HG03469 (cell line): ENCODE measurements around the gene WNT7A.

Source experiments
- ATAC-seq: cut with Tn5 transposase; IDR thresholded peaks from one replicate; pipeline ENCODE4 v1.9.1; 2021; ENCODE audit warnings: mild to moderate bottlenecking, moderate library complexity, moderate number of reproducible peaks; ENCODE audit not compliant: unreplicated experiment

Gene WNT7A

DNA sequence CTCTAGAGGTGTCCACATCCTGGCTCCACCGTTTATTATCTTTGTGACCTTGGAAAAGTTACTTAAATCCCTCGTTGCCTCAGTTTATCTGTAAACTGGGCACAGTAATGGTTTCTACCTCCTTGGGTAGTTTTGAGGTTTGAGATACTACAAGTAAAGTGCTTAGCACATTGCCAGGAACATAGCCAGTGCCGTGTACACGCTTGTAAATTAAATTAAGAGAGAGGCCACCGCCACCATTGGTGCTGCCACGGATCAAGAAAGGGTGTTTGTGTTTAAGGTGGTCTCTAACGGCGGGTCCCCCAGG is 5.8 kb upstream of the WNT7A start:
- no peak for ATAC-seq

DNA sequence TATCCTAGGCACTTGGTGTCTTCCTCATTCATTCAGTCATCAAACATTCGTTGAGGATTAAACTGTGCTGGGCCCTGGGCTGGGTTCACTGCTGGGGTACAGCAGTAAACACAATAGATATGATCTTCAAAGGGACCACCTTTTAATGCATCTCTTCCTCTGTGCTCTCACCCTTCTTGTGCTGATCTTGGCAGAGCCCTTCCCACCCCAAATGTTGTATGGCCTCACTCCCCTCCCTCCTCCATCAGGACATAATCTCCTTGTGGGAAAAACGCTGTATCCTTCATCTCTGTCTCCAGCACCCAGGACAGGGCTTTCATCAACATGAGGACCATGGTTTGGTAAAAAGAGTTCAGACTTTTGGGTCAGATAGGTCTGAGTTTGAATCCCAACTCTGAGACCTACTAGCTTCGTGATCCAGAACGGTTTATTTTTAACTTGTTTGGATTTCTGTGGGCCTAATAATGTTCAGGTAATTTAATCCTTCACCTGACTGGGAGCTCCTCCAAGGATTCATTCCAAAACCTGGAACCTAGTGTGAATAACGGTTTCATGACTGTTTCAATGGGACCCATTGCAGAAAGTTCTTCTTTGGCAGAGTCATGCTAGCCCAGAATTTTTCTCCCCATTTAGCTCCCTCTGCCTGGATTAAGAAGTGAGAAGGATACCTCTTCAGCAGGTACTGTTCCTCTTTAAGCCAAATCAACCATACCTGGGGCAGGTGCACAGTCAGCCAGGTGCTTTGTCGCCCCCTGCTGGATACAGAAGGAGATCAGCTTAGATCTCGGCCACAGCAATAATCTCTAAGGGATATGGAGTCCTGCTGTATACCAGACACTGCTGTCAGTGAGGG is 5.2 kb upstream of the WNT7A start:
- ATAC-seq: no peak

- no peak for ATAC-seq
Measured at GRCh38 chr3:13883681-13884080, 3.8 kb upstream of the WNT7A start.

DNA sequence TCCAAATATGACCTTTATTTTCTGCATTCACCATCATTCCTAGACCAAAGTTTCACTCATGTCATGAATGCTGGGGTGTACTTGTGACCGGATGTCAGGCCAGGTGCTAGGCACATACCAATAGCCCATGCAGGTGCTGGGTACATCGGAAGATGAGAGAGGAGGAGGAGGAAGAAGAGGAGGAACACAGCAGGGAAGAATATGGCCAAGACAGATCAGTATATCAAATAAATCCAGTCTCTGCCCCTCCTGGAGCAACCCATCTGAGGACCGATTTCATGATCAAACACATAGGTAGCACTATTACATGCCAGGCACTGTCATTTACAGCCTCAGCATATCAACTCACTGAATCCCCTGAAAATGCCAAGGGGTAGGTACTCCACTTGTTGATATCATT is 3.0 kb upstream of the WNT7A start:
- ATAC-seq: no peak

DNA sequence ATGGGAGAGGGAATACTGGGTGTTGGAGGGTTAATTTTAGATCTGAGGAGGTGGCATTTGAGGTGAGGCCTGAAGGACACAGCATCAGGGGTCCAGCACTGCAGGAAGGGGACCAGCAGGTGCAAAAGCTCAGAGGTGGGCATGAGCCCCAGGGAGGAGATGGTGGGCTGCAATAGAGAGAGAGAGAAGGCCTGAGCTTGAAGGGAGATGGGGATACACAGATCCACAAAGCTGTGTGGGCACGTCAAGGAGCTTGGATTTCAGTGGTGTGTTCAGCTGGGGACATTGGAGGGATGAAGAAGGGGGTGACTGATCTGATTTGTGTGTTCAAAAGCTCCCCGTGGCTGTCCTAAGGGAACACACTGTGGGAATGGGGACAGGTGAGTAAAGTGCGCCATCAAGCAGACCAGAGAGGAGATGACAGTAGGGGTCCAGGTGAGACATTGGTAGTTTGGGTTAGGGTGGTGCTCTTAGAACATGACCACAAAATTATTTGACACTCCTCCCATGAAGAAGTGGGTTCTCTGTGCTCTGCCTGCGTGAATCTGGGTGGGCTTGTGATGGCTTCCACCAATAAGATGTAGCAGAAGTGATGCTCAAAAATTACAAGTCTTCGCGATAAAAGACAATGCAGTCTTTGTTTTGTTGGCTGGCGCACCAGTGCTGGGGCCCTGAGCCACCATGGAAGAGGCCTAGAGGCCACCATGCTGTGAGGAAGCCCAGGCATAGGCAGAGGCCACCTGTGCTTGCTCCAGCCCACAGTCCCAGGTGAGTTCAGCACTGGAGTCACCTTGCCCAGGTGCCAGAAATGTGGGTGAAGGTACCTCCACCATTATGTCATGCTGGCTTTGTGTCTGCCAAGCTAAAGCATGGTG is 1.9 kb upstream of the WNT7A start:
- ATAC-seq: no peak

GRCh38 chr3:13880811-13881156 is 913 bp upstream of the WNT7A start:
- no peak for ATAC-seq

DNA sequence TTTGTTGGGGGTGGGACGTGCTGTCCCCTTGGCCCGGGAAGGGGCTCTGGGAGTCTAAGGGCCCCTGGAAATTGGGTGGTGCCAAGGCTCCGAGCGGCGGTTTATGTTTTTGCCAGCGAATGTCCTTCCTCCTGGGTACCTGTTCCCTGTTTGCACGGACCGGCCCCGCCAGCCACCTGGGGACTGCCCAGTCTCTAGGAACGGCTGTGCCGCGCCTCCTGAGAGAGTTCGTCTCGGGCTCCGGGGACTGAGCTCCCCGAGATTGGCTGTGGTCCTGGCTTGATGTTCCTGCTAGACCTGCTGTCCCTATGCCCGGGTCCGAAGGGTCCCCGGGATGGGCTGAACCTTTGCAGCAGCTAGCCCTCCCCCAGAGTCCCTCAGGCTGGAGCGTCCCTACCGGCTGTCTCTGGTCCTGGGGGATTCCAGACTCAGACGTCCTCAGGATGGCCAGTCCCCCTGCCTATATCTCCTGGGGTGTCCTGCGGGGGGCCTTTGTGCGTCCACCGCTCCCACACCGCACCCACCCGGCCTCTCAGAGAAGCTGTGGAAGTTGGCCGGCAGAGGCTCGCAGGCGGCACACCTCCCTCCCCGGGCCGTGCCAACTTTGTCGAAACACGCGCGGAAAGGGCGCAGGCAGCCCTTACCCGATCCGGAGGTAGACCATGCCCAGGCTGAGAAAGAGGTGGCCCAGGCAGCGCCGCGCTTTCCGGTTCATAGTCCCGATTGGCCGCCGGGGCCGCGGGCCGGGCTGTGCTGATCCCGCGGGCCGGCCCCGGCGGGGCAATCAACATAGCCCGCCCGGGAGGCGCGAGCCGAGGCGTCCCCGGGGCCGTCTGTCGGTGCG is 547 bp downstream of the WNT7A start:
- no peak for ATAC-seq

DNA sequence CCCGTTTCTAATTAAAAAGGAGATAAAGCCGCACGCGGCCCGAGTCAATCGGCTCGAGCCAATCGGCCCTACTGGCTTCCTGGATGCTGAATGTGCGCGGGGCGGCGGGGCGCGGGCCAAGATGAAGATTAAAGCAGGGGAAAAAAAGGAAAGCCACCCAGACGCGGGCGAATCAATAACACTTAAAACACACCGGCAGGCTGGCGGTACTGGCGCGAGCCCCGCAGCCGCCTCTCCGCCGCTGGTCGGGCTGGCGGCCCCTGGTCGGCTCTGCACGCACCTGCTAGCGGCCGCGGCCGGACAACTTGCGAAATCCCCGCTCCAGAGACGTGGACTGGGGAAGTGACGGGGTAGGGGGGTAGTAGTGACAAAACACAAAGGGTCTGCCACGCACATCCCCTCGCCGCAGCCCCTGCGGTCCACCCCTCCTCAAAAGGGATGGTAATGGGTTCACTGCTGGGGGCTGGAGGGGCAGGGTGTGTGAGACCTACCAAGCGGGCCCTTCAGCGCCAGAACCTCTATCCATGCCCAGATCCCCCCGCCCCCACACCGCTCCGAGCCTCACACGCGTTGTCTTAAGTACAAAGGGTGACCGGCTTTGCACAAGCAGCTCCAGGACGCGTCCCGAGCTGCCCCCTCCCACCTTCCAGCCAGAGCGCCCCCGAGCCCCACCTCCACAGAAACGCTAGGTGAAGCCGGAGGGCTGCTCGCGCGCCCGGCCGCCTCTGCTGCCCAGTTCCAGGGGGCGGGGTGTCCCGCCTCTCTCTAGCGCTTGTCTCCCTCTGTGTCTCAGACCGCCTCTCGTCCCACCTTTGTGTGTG is 1.4 kb downstream of the WNT7A start:
- ATAC-seq: no peak

- ATAC-seq: no peak
Measured at GRCh38 chr3:13877911-13878280, 2.0 kb downstream of the WNT7A start.

GRCh38 chr3:13876451-13877100 is 3.3 kb downstream of the WNT7A start:
- no peak for ATAC-seq

DNA sequence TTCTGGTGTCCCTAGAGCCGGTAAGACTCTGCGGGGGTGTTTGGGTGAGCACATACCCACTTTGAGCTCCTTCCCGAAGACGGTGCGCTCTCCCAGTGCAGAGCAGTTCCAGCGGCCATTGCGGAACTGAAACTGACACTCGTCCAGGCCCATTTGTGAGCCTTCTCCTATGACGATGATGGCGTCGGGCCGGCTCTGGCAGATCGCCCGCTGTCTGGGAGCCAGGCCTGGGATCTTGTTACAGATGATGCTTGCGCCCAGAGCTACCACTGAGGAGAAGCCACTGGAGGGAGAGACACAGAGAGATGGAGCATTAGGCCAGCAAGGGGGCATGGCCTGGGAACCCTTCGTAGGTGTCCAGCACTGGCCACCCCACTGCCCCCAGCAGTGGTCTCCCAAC is 5.0 kb downstream of the WNT7A start:
- no peak for ATAC-seq

DNA sequence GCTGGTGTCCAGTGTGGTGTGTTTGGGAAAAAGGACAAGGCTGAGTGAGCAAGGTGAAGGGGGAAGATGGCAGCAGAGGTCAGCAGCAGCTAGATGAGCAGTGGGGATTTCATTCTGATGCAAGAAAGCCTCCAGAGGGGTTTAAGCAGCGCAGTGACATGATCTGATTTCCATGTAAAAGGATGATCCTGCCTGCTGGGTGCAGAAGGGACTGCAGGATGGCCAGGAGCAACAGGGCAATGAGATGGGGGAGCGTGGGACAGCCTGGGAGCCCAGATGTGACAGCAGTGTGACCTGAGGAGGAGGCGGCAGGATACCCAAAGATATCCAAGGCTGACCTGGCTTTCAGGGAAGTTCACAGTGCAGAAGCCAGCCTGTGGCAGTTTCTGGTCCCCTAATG is 6.1 kb downstream of the WNT7A start:
- no peak for ATAC-seq

- no peak for ATAC-seq
Measured at GRCh38 chr3:13872451-13872850, 7.4 kb downstream of the WNT7A start.

- no peak for ATAC-seq
Measured at GRCh38 chr3:13871791-13872190, 8.1 kb downstream of the WNT7A start.

GRCh38 chr3:13870902-13871301 is 9.0 kb downstream of the WNT7A start:
- ATAC-seq: no peak

DNA sequence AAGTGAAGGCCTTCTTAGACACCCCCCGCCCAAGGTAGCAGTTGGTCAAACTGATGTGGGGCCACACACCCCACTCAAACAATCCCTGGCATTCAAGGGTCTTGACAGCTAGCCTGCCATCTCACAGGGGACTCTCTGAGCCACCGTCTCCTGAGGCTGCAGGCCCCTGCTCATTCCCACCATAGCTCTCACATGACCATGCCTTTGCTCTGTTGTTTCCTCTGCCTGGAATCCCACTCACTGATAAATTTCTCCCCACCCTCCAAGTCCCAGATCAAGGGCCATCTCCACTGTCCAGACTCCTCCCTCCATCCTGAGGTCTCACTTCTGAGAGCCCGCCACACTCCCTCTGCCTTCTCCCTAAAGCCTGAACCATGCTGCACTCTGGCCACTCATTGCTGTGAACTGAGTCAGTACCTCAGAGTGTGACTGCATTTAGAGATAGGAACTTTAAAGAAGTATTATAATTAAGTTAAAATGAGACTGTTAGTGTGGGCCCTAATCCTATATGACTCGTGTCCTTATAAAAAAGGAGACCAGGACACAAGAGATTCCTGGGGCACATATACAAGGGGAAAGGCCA is 10.0 kb downstream of the WNT7A start:
- ATAC-seq: no peak

DNA sequence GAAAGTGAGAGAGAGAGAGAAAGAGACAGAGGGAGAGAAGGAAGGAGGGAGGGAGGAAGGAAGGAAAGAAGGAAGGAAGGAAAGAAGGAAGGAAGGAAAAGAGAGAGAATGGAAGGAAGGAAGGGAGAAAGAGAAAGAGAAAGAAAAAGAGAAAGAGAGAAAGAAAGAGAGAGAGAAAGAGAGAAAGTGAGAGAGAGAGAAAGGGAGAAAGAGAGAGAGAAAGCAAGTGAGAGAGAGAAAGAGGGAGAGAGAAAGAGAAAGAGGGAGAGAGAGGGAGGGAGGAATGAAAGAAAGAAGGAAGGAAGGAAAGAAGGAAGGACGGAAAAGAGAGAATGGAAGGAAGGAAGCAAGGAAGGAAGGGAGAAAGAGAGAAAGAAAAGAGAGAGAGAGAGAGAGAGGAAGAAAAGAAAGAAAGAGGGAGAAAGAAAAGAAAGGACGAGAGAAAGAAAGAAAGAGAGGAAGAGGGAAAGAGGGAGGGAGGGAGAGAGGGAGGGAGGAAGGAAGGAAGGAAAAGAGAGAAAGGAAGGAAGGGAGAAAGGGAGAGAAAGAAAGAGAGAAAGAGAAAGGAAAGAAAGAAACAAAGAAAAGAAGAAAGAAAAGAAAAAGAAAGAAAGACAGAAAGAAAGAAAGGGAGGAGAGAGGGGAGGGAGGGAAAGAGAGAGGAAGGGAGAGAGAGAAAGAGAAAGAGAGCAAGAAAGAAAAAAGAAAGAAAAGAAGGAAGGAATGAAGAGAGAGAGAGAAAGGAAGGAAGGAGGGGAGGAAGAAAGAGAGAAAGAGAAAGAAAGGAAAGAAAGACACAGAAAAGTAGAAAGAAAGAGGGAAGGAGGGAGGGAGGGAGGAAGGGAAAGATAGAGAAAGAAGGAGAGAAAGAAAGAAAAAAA is 10.8 kb downstream of the WNT7A start:
- ATAC-seq: no peak

- ATAC-seq: no peak
Measured at GRCh38 chr3:13867732-13868131, 12.1 kb downstream of the WNT7A start.
